MCF 10A (cell line): ENCODE data around the gene CCDC30. TPM values are rescaled to one million over a fixed set of nuclear protein-coding genes. Genes with fewer than 3 reads are reported as not detected.
"Not testable (repeated sequence)": the region's sequence is repeated elsewhere in the genome, so short reads cannot be mapped to it uniquely, and the experiment has no call there.

ENCODE experiments used
- BruUV-seq: library from RNA; stranded (reverse); fragments of 400-500 nt; replicated peaks from 2 replicates; lab custom pipeline; 2021; lab: Mats Ljungman, UMichigan
- CTCF ChIA-PET: fragments of 300-600 bp; sonication (Branson Sonifier 250); formaldehyde crosslinking; extraction: SDS; loops from one replicate; lab custom pipeline; 2021; ENCODE audit warnings: antibody characterized with exemption, inconsistent platforms; lab: Yijun Ruan, JAX
- POLR2A ChIA-PET: fragments of 300-600, 350-650 bp; sonication (Branson Sonifier 250); formaldehyde crosslinking; extraction: SDS; loops from one replicate; lab custom pipeline; 2020; ENCODE audit warnings: antibody characterized with exemption, inconsistent platforms; lab: Yijun Ruan, JAX
- DNase-seq: peaks from one replicate; pipeline ENCODE4 v3.0.0-alpha.2; 2018; ENCODE audit not compliant: unreplicated experiment
- H3K27ac Mint-ChIP-seq: one replicate; pipeline ENCODE4 v1.8.0; 2022; ENCODE audit warnings: mild to moderate bottlenecking, low read depth, mixed read lengths; ENCODE audit not compliant: unreplicated experiment
- H3K27me3 Mint-ChIP-seq: one replicate; pipeline ENCODE4 v1.8.0; 2022; ENCODE audit warnings: mixed read lengths; ENCODE audit not compliant: insufficient read depth, unreplicated experiment
- H3K36me3 Mint-ChIP-seq: one replicate; pipeline ENCODE4 v1.8.0; 2022; ENCODE audit warnings: mild to moderate bottlenecking, moderate library complexity, mixed read lengths; ENCODE audit not compliant: insufficient read depth, unreplicated experiment
- H3K4me1 Mint-ChIP-seq: one replicate; pipeline ENCODE4 v1.8.0; 2022; ENCODE audit warnings: mixed read lengths; ENCODE audit not compliant: insufficient read depth, unreplicated experiment
- H3K4me3 Mint-ChIP-seq: one replicate; pipeline ENCODE4 v1.8.0; 2022; ENCODE audit warnings: mild to moderate bottlenecking, moderate library complexity, mixed read lengths; ENCODE audit not compliant: unreplicated experiment
- H3K9me3 Mint-ChIP-seq: one replicate; pipeline ENCODE4 v1.8.0; 2022; ENCODE audit warnings: mixed read lengths; ENCODE audit not compliant: unreplicated experiment
- CTCF ChIP-seq: fragments of 200-600 bp; IDR thresholded peaks from one replicate; pipeline ENCODE4 v1.8.0; 2022; ENCODE audit warnings: antibody characterized with exemption, mild to moderate bottlenecking; ENCODE audit not compliant: unreplicated experiment
- intact Hi-C: fragments of 100-400 bp; cut with micrococcal nuclease; formaldehyde crosslinking; loops from 2 replicates; pipeline ENCODE4 v1.14.1; 2022
- total RNA-seq: library from RNA; stranded (reverse); gene quantifications from 2 replicates; pipeline ENCODE4 v1.2.3, GENCODE V29; 2022

Gene CCDC30
- total RNA-seq, 1 experiment from 2014 or later, result 2.2 TPM

- Mint-ChIP-seq H3K4me3 (no peak overlapping the region), H3K27ac (no peak overlapping the region), H3K9me3 (no peaks in the 10 kb centered on the region), H3K4me1 (no peaks in the 10 kb centered on the region), H3K36me3 (no peaks in the 10 kb centered on the region), H3K27me3 (no peaks in the 10 kb centered on the region)
- POLR2A ChIA-PET, result interaction anchor here (0.6 kb wide), 1 partner anchor 1578 kb away, joined by 3 read pairs; no protein-coding TSS in a partner anchor
- CTCF ChIA-PET, result interaction anchor here (0.5 kb wide), 2 partner anchors 311 to 524 kb away, joined by 3 to 5 read pairs; no protein-coding TSS in a partner anchor
- no TSS peak for BruUV-seq
- peak; percentile 40 for DNase-seq
- TF ChIP-seq CTCF, result no peak
- intact Hi-C loops, result no loop called here
These were observed 21.3 kb downstream of the CCDC30 start for GRCh38 chr1:42484382-42484781.

DNA sequence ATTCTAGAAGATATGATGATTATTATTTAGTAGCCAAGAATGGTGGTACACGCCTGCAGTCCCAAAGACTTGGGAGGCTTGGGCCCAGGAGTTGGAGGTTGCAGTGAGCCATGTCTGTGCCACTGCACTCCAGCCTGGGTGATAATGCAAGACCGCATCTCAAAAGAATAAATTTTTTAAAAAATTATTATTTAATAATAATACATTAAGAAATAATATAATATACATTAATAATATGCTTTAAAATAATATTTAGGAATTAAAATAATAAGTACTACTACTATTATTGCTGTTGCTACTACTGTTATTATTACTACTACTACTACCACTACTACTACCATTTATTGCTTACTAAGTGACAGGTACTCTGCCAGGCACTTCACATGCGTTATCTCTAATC is 27.2 kb downstream of the CCDC30 start:
- TF ChIP-seq CTCF, result no peak
- Mint-ChIP-seq H3K4me1 (no peaks in the 10 kb centered on the region), H3K27me3 (no peaks in the 10 kb centered on the region), H3K4me3 (no peak overlapping the region), H3K36me3 (peaks cover 6% of the 10 kb centered on the region), H3K27ac (no peak overlapping the region), H3K9me3 (no peaks in the 10 kb centered on the region)
- ChIA-PET CTCF (interaction anchor here (0.7 kb wide), 1 partner anchor 60 kb away, joined by 3 read pairs; no protein-coding TSS in a partner anchor), POLR2A (no interaction called here)
- BruUV-seq, result no TSS peak
- DNase-seq, result no peak
- intact Hi-C loops, result no loop called here

GRCh38 chr1:42502031-42502430 is 38.9 kb downstream of the CCDC30 start:
- DNase-seq, H3K4me1 Mint-ChIP-seq, H3K27ac Mint-ChIP-seq, POLR2A ChIA-PET, H3K9me3 Mint-ChIP-seq, intact Hi-C loops, H3K27me3 Mint-ChIP-seq, CTCF ChIA-PET, H3K4me3 Mint-ChIP-seq, H3K36me3 Mint-ChIP-seq, BruUV-seq: not testable (repeated sequence)

DNA sequence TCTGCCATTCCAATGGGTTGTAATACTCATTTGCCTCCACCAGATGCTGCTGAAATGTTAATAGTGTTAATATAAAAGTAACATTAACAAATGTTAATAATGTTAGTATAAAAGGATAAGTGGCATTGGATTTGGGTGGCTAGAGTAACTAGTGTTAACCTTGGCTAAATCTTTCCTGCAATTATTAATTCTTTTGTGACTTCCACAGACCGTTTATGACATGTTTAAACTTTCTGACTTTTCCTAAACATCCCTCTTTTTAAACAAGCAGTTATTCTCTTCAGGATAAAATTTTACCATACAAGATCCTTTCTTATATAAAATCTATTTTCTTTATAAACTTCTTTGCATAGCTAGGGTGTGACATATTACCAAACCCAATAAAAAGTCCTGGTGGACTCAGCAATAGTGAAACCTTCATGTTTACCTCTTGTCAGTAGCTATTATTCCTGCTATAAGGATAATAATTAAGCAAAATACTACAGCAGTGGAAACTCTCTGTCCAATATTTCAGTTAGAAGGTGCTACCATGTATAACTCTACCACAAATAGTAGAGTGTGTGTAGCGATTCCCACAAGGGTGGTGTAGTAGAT is 41.5 kb downstream of the CCDC30 start:
- no peaks in the 10 kb centered on the region for H3K27me3 Mint-ChIP-seq
- H3K4me1 Mint-ChIP-seq, result no peaks in the 10 kb centered on the region
- POLR2A ChIA-PET, result no interaction called here
- DNase-seq, result no peak
- H3K9me3 Mint-ChIP-seq, result no peaks in the 10 kb centered on the region
- CTCF ChIA-PET, result interaction anchor here (0.6 kb wide), 2 partner anchors 167 to 565 kb away, joined by 3 to 4 read pairs; no protein-coding TSS in a partner anchor
- H3K4me3 Mint-ChIP-seq, result no peak overlapping the region
- intact Hi-C loops, result no loop called here
- BruUV-seq, result no TSS peak
- H3K27ac Mint-ChIP-seq, result no peak overlapping the region
- TF ChIP-seq CTCF, result no peak
- no peaks in the 10 kb centered on the region for H3K36me3 Mint-ChIP-seq
